ENCODE results near the gene DLG1. TPM values are rescaled to one million over a fixed set of nuclear protein-coding genes. Genes with fewer than 3 reads are reported as not detected.

The DLG1 gene
- total RNA-seq, 1 experiment from 2014 or later, result 89.8 TPM

- ChIA-PET CTCF (interaction anchor here (0.7 to 2.2 kb wide), 5 partner anchors 8 to 19 kb away, joined by 3 to 9 read pairs (median 8); no protein-coding TSS in a partner anchor), RAD21 (ENCODE audit: low non-redundant PET in 1 of 2, low total read pairs in 2 of 2, uncharacterized antibody in 2 of 2, unreplicated experiment in 2 of 2) (no interaction called here), POLR2A (interaction anchor here (0.9 to 1.6 kb wide), 3 partner anchors 13 to 500 kb away, joined by 3 to 5 read pairs (median 3); no protein-coding TSS in a partner anchor)
- Histone ChIP-seq H2AFZ (ENCODE audit: low read depth, low read length, poor library complexity, severe bottlenecking) (no peak overlapping the region), H3K9ac (ENCODE audit: low read length) (peak overlapping the region; percentile 99), H3K4me3 (replicated peaks in 1 of 2; ENCODE audit: low read depth in 1 of 2, low read length in 2 of 2) (peak overlapping the region; percentile 78 to 88), H3K27ac (ENCODE audit: low read depth, low read length) (peak overlapping the region; percentile 90), H3K36me3 (ENCODE audit: control insufficient read depth in 1 of 2, insufficient read depth in 2 of 2, low read length in 2 of 2) (peaks cover 2 to 7% of the 10 kb centered on the region in 2 experiments; a peak in 3 of 4 replicates), H4K20me1 (ENCODE audit: insufficient read depth) (no peaks in the 10 kb centered on the region), H3K4me1 (ENCODE audit: control insufficient read depth in 1 of 2, insufficient read depth in 2 of 2, low read length in 2 of 2) (peaks cover 25 to 40% of the 10 kb centered on the region in 2 experiments), H3K27me3 (ENCODE audit: insufficient read depth, low read length) (no peaks in the 10 kb centered on the region), H3K4me2 (ENCODE audit: low read length) (peak overlapping the region; percentile 97), H3K9me3 (ENCODE audit: control insufficient read depth in 1 of 2, insufficient read depth in 1 of 2, low read depth in 1 of 2, low read length in 2 of 2) (no peaks in the 10 kb centered on the region), H3K79me2 (ENCODE audit: insufficient read depth, low read length) (peaks cover 26% of the 10 kb centered on the region), H3K9me2 (ENCODE audit: insufficient read depth) (no peaks in the 10 kb centered on the region)
- no peak for DNase-seq (ENCODE audit: low read depth, low spot score)
- BruUV-seq (replicated peaks), result no TSS peak
- peak; percentile 35 for ATAC-seq
- intact Hi-C loops (cut with micrococcal nuclease), result no loop called here
- TF ChIP-seq EZH2 (IDR thresholded peaks at IDR 0.05) (no peak), MAX (IDR thresholded peaks at IDR 0.05) (no peak), ZFX (IDR thresholded peaks at IDR 0.05) (peak; percentile 54; the same call in 1 of the 2 replicates), SP1 (IDR thresholded peaks at IDR 0.05; ENCODE audit: low read depth) (no peak), CTCF (IDR thresholded peaks at IDR 0.05 in 2 of 3, conservative IDR thresholded peaks at IDR 0.05 in 1 of 3; ENCODE audit: borderline replicate concordance in 1 of 3, insufficient read depth in 1 of 3, low read depth in 2 of 3, low read length in 2 of 3) (no peak)
Observed at GRCh38 chr3:197028728-197029510, 269.5 kb downstream of the DLG1 start.

Measured in HCT116 (cell line).